Measurements from ENCODE around the gene ABCA13.

Gene ABCA13

GRCh38 chr7:48665353-48666135, 494.3 kb downstream of the ABCA13 start:
- H3K27me3 ChIP-seq, result no peaks in the 10 kb centered on the region
- no peaks in the 10 kb centered on the region; the same call in 1 of the 2 replicates for H3K4me1 ChIP-seq
- no peaks in the 10 kb centered on the region for H3K36me3 ChIP-seq
- no peaks in the 10 kb centered on the region for H4K20me1 ChIP-seq
- no peak overlapping the region for H3K27ac ChIP-seq
- no peaks in the 10 kb centered on the region for H3K9me3 ChIP-seq
- no peak for TF ChIP-seq Cebpa-rat (IDR thresholded peaks at IDR 0.05)
- H3K9ac ChIP-seq, result no peak overlapping the region
- no peak overlapping the region for H3K4me3 ChIP-seq
- H3K4me2 ChIP-seq, result no peak overlapping the region

- no peak for TF ChIP-seq Cebpa-rat (IDR thresholded peaks at IDR 0.05)
- no peak overlapping the region for H3K4me3 ChIP-seq
- no peaks in the 10 kb centered on the region for H3K4me1 ChIP-seq
- H4K20me1 ChIP-seq, result no peaks in the 10 kb centered on the region
- no peak overlapping the region for H3K27ac ChIP-seq
- H3K9me3 ChIP-seq, result no peaks in the 10 kb centered on the region
- H3K27me3 ChIP-seq, result no peaks in the 10 kb centered on the region
- H3K4me2 ChIP-seq, result no peak overlapping the region
- H3K36me3 ChIP-seq, result no peaks in the 10 kb centered on the region
- no peak overlapping the region for H3K9ac ChIP-seq
Observed at GRCh38 chr7:48667407-48667806, 496.1 kb downstream of the ABCA13 start.

- Histone ChIP-seq H3K4me1 (no peaks in the 10 kb centered on the region), H3K36me3 (no peaks in the 10 kb centered on the region), H3K27me3 (no peaks in the 10 kb centered on the region), H3K4me2 (no peak overlapping the region), H3K9me3 (0 out of 2 replicates have a peak, but pooled peaks cover 7% of the 10 kb centered on the region), H4K20me1 (no peaks in the 10 kb centered on the region), H3K4me3 (no peak overlapping the region), H3K9ac (no peak overlapping the region), H3K27ac (no peak overlapping the region)
- no peak for TF ChIP-seq Cebpa-rat (IDR thresholded peaks at IDR 0.05)
Observed at GRCh38 chr7:48671656-48672055, 500.4 kb downstream of the ABCA13 start.

- Histone ChIP-seq H4K20me1 (no peaks in the 10 kb centered on the region), H3K9ac (no peak overlapping the region), H3K4me2 (no peak overlapping the region), H3K4me3 (no peak overlapping the region), H3K9me3 (no peaks in the 10 kb centered on the region), H3K27ac (no peak overlapping the region), H3K36me3 (no peaks in the 10 kb centered on the region), H3K27me3 (no peaks in the 10 kb centered on the region), H3K4me1 (no peaks in the 10 kb centered on the region)
- TF ChIP-seq Cebpa-rat (IDR thresholded peaks at IDR 0.05), result no peak
Observed at GRCh38 chr7:48681006-48681405, 509.7 kb downstream of the ABCA13 start.

GRCh38 chr7:48691788-48692187, 520.5 kb downstream of the ABCA13 start:
- no peaks in the 10 kb centered on the region for H3K36me3 ChIP-seq
- no peak overlapping the region for H3K4me2 ChIP-seq
- no peak overlapping the region for H3K4me3 ChIP-seq

More at GRCh38 chr7:48691788-48692187, 520.5 kb downstream of the ABCA13 start:
- Histone ChIP-seq H3K9ac (no peak overlapping the region), H3K27me3 (no peaks in the 10 kb centered on the region), H3K4me1 (no peaks in the 10 kb centered on the region), H4K20me1 (no peaks in the 10 kb centered on the region), H3K27ac (no peak overlapping the region), H3K9me3 (no peaks in the 10 kb centered on the region)
- TF ChIP-seq Cebpa-rat (IDR thresholded peaks at IDR 0.05), result no peak
